ENCODE data around the gene FHAD1.

Gene FHAD1

GRCh38 chr1:15246960-15247614, at the start of gene FHAD1:
Gene FHAD1 (plus strand): TSS chr1:15247223. CDS start chr1:15251785, 4,562 bp downstream.
- DNase-seq = peak; percentile 93

DNA sequence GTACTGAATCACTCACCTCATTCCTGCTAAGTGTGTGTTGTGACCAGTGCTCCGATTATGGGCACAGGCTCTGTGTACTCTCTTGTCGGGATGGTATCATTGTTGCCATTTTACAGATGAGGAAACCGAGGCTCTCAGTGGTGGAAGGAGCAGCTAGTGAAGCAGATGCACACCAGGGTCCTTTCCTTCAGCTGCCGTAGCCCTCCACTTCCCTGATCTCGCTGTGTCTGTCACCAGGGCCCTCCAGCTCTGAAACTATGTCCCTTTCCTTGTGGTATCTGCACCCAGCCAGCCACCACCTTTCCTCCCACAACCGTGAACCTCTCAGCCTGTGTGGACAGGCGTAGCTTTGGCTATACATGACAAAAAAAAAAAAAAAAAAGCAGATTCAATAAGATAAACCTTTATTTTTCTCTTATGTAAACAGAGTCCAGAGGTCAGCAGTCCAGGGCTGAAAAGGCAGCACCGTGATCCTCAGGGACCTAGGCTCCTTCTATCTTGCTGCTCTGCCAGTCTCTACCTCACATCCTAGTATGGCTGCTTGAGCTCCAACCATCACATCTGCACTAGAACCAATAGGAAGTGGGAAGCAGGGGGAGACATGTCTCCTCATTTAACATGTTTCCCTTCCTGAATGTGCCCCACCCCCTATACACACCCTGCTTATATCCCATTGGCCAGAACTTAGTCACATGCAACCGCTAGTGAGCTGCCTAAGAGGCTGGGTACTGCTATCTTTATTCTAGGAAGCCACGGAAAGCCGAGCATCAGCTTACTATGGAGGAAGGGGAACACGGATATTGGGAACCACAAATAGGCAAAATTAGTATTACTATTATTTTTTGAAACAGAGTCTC, 49.2 kb upstream of the FHAD1 start:
- no peak for DNase-seq

GRCh38 chr1:15198684-15199083, 48.3 kb upstream of the FHAD1 start:
- no peak for DNase-seq

GRCh38 chr1:15201221-15201620, 45.8 kb upstream of the FHAD1 start:
- no peak for DNase-seq

DNA sequence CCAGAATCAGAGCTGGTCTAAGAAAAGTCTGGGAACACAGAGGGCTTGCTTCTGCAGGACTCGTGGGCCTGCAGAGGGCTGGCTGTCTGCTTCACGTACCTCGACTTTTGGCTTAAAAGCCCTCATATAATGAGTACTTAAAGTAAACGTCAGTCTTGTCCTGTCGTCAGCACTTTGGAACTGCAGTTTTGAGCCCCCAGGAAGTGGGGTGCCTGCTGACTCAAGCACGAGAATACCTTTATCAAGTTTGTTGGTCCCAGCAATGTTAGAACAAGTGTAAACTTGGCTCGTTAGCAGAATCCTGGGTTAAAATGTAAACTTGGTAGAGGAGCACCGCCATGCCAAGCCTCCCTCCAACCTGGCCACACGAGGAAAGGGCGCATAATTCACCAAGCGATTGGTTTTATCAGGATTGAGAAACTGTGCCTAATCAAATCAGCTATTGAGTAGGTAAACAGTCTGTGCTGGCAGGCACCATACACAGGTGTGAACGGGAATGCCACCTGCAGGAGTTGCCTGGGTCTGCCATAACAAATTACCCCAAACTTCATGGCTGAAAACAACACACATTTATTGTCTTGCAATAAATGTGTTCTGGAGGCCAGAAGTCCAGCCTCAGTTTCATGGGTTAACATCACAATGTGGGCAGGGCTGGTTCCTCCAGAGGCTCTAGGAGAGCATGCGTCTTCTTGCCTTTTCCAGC, 45.0 kb upstream of the FHAD1 start:
- no peak for DNase-seq

DNA sequence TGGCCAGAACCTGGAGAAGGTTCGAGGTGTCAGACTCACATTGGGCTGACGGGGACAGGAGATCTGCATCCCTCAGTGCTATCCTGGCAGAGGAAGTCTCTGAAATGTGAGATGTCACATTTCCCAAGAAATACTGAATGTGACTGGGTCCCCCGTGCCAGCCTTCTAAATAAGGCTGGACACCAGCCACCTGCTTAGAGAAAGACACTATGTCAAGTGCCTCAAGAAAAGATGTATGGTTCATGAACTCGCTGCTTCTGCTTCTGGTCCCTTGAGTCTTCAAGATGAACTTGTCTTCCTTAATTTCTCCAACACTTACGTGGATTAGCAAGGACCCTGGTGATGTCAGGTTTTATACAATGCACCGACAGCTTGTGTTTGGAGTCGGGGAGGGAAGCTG, 42.1 kb upstream of the FHAD1 start:
- DNase-seq = no peak

- DNase-seq = no peak
Observed at GRCh38 chr1:15205586-15206346, 41.3 kb upstream of the FHAD1 start.

DNA sequence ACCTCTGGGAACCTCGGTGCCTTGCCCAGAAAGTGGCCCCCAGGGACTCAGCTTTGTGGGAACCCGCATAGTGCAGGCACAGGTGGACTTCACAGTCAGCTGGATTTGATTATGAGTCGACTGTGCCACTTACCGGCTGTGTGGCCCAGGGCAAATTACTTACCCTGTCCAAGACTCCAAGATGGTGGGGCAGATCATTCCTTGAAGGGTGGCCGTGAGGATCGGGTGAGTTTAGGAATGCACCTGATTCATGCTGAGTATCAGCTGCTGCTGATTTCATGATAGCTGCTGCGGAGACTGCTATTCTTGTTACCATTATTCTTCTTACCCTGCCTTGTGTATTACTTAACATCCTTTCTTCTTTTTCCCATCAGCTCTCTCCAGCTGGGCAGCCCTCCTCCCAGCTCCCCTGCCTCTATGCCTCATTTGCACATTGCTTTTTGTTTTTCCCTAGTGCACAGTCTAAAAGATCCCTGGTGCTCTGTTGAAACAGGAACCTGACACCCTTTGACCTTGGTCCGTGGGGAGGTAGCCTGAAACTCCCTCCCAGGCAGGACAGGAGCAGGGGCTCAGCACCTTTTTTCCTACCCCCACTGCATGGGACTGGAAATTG, 40.5 kb upstream of the FHAD1 start:
- DNase-seq = no peak

GRCh38 chr1:15207031-15207828, 39.8 kb upstream of the FHAD1 start:
- DNase-seq = no peak

GRCh38 chr1:15207829-15208429, 39.1 kb upstream of the FHAD1 start:
- no peak for DNase-seq

DNA sequence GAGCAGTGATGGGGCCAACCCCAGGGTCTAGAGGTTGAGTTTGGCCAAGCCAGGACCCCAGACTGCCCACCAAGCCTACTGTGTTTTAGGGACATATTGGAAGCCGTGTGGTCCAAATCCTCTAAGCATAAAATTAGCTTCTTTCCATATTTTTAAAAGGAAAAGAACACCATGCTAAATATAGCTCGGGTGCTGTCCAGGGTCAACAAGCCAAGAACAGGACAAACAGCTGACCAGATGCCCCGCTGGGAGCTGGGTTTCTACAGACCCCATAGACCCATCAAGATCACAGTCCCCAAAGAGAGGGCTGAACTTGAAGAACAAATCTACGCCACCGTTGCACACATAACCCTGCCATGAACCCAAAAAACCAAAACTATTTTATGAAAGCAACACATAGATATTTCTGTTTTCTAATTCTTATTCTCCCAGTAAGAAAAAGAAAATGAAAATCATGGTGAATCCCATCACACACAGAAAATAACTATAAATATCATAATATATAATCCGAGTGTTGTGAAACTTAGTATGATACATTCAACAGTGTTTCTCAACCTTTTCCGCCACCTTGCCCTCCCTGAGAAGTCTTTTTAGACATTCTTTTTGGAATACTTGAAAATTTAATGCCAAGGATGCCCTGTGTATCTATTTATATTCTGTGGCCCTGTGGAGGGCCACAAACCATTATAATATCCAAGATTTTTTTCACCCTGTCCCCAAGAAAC, 36.2 kb upstream of the FHAD1 start:
- no peak for DNase-seq

DNA sequence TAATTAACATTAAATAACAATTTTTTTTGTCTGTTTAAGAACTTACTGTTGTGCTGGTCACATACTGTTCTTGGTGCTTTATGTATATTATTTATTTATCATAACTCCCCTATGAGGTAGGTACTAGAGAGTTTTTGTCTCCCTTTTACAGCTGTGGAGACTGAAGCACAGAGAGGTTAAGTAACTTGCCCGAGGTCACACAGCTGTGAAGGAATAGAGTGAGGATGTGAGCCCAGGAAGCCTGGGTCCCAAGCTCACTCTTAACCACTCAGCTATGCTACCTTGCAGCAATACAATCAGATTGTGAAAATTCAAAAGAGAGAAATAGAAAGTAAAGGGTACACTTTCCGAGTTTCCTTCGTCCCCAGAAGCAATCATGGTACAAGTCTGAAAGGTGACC, 35.6 kb upstream of the FHAD1 start:
- no peak for DNase-seq

DNA sequence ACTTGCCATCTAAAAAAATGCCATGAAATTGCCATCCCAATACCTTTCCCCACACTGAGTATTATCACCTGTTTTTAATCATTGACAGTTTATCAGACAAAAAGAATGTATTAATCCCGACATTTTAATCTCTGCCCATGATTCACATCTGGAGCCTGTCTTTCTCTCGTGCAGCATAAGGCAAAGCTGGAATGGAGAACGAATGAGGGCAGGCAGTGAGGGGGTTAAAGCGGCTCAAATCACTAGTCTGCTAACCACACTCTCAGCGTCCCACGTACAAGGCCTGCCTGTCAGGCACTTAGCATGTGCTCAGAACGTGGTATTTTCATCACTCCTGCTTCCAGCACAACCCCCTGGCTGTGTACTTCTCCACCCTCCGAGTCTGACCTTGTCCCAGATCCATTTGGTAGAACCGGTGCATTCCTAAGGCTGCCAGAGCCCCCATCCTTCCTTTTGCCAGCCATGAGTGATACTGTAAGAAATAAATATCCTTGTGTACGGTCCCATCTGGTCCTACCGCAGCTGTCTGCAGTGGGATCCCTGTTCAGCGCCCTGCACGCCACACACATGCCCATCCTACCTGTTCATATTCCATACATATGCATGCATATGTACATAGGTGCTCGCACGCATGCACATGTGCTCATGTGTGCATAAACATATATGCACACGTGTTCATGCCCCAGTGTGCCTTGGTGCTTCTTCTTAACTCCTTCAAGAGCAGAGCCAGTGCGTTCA, 34.6 kb upstream of the FHAD1 start:
- DNase-seq = no peak

DNA sequence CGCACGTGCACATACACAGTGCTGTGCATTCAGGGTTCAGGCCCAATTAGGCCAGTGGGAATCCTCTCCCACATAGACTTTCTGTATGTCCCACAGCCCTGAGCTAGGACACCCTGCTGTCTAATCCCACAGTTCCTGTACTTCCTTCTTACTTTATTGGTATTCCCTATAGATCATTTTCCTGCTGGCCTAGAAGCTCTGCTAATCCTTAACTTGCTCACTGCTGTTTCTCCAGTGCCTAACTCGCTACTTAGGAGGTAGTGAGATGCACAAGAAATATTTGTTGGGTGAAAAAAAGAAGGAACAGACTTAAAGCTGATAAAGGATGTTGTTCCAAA, 34.1 kb upstream of the FHAD1 start:
- no peak for DNase-seq

DNA sequence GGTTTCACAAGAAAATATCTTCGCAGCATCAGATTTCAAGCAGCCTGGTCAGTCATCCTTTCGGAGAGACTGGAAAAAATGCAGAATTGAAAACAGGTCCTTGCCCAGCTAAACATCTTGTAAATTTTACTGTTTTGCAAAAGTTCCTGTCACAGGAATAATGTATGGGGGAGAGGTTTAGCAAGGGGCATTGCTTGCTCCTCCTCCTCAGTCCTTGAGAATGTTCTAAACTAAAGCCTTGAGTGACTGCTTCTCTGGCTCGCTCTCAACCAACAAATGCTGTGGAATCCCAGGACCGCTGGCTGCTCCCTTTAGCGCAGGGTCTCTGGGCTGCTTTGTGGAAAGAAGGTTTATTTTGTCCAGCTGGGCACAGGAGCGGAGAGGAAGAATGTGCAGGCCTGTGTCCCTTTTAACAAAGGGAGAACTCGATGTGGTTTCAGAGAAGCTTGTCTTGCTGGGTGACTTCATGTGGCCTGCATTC, 33.6 kb upstream of the FHAD1 start:
- DNase-seq = no peak

GRCh38 chr1:15214527-15214926, 32.5 kb upstream of the FHAD1 start:
- no peak for DNase-seq

DNA sequence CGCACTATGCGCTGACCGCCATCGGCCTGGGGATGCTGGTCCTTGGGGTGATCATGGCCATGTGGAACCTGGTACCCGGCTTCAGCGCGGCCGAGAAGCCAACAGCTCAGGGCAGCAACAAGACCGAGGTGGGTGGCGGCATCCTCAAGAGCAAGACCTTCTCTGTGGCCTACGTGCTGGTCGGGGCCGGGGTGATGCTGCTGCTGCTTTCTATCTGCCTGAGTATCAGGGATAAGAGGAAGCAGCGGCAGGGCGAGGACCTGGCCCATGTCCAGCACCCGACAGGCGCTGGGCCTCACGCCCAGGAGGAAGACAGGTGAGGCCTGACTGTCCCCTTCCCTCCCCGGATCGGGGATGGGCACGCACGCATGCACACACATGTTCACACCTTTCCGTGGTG, 31.9 kb upstream of the FHAD1 start:
- no peak for DNase-seq

- DNase-seq = no peak
Observed at GRCh38 chr1:15217654-15218053, 29.4 kb upstream of the FHAD1 start.
